ENCODE data around the gene ITGB4.

ITGB4 gene

GRCh38 chr17:75769536-75769935 is 48.3 kb downstream of the ITGB4 start:
- no peak for DNase-seq (ENCODE audit: low read depth in 2 of 2)

- no peak for DNase-seq (ENCODE audit: low read depth in 2 of 2)
Observed at GRCh38 chr17:75771334-75772281, 50.3 kb downstream of the ITGB4 start.

- no peak for DNase-seq (ENCODE audit: low read depth in 2 of 2)
Observed at GRCh38 chr17:75773121-75773807, 52.0 kb downstream of the ITGB4 start.

GRCh38 chr17:75773808-75774470 is 52.7 kb downstream of the ITGB4 start:
- no peak for DNase-seq (ENCODE audit: low read depth in 2 of 2)

GRCh38 chr17:75774471-75774990 is 53.3 kb downstream of the ITGB4 start:
- DNase-seq (ENCODE audit: low read depth in 2 of 2): no peak

- no peak for DNase-seq (ENCODE audit: low read depth in 2 of 2)
Observed at GRCh38 chr17:75774991-75775668, 53.9 kb downstream of the ITGB4 start.

GRCh38 chr17:75776386-75777295 is 55.4 kb downstream of the ITGB4 start:
- DNase-seq (ENCODE audit: low read depth in 2 of 2): no peak

GRCh38 chr17:75777296-75777922 is 56.1 kb downstream of the ITGB4 start:
- DNase-seq (ENCODE audit: low read depth in 2 of 2): no peak

- peak in 1 of 2 donors; percentile 13 for DNase-seq (ENCODE audit: low read depth in 2 of 2)
Observed at GRCh38 chr17:75778066-75778860, 57.0 kb downstream of the ITGB4 start.

GRCh38 chr17:75778861-75779249 is 57.6 kb downstream of the ITGB4 start:
- no peak for DNase-seq (ENCODE audit: low read depth in 2 of 2)

GRCh38 chr17:75779250-75779986 is 58.2 kb downstream of the ITGB4 start:
- peak; percentile 92 to 95 for DNase-seq (ENCODE audit: low read depth in 2 of 2)

- DNase-seq (ENCODE audit: low read depth in 2 of 2): no peak
Observed at GRCh38 chr17:75779987-75780889, 59.0 kb downstream of the ITGB4 start.

GRCh38 chr17:75783069-75783783 is 62.0 kb downstream of the ITGB4 start:
- DNase-seq (ENCODE audit: low read depth in 2 of 2): no peak

- DNase-seq (ENCODE audit: low read depth in 2 of 2): no peak
Observed at GRCh38 chr17:75783803-75784472, 62.7 kb downstream of the ITGB4 start.

- DNase-seq (ENCODE audit: low read depth in 2 of 2): peak; percentile 94 to 96
Observed at GRCh38 chr17:75784473-75785015, 63.3 kb downstream of the ITGB4 start, which contains the start of gene UNK. UNK (plus strand) TSS chr17:75784806; CDS start chr17:75784881, 75 bp downstream.
